GM23338 (cell line): ENCODE results near the gene CDH4.
"Not testable (repeated sequence)": the region's sequence is repeated elsewhere in the genome, so short reads cannot be mapped to it uniquely, and the experiment has no call there.

ENCODE experiments used
- CREB1 ChIP-seq: fragments of 250-450 bp; sonication (Bioruptor Pico); IDR thresholded peaks from 2 replicates; pipeline ENCODE4 v1.5.0; 2020; ENCODE audit warnings: low read depth, mild to moderate bottlenecking, moderate library complexity
- CTCF ChIP-seq, 2 experiments: fragments of 200-600 bp in 1 of 2; sonication (generic) in 1 of 2; conservative IDR thresholded peaks; 2 replicates each; pipeline versions ENCODE4 v1.5.1 to v1.6.1; 2016 to 2017; ENCODE audit warnings: antibody characterized with exemption in 2 of 2, low read depth in 2 of 2, mild to moderate bottlenecking in 2 of 2, moderate library complexity in 1 of 2
- ETS1 ChIP-seq: IDR thresholded peaks from 2 replicates; pipeline ENCODE4 v1.6.1; 2016; ENCODE audit warnings: antibody characterized with exemption
- EZH2 ChIP-seq: fragments of 200-600 bp; sonication (generic); IDR thresholded peaks from one replicate; pipeline ENCODE4 v1.8.0; 2017; ENCODE audit warnings: antibody characterized with exemption, mild to moderate bottlenecking, low read depth; ENCODE audit not compliant: unreplicated experiment
- EZH2phosphoT487 ChIP-seq: fragments of 200-600 bp; sonication (generic); IDR thresholded peaks from one replicate; pipeline ENCODE4 v1.8.1; 2018; ENCODE audit warnings: antibody characterized with exemption; ENCODE audit not compliant: unreplicated experiment
- JUNB ChIP-seq: IDR thresholded peaks from one replicate; pipeline ENCODE4 v1.6.1; 2016; ENCODE audit warnings: antibody characterized with exemption; ENCODE audit not compliant: unreplicated experiment
- NANOG ChIP-seq: IDR thresholded peaks from 2 replicates; pipeline ENCODE4 v1.6.1; 2016; ENCODE audit warnings: antibody characterized with exemption, borderline replicate concordance
- POLR2AphosphoS5 ChIP-seq: IDR thresholded peaks from 2 replicates; pipeline ENCODE4 v1.6.1; 2016; ENCODE audit warnings: antibody characterized with exemption, low read depth
- REST ChIP-seq: IDR thresholded peaks from one replicate; pipeline ENCODE4 v1.6.1; 2018; ENCODE audit warnings: antibody characterized with exemption; ENCODE audit not compliant: unreplicated experiment
- ZNF331 ChIP-seq: fragments of 250-450 bp; sonication (Bioruptor Pico); IDR thresholded peaks from 2 replicates; pipeline ENCODE4 v1.5.0; 2020; ENCODE audit warnings: low read depth, mild to moderate bottlenecking, moderate library complexity
- ZNF462 ChIP-seq: fragments of 250-450 bp; sonication (Bioruptor Pico); IDR thresholded peaks from 2 replicates; pipeline ENCODE4 v1.5.0; 2020; ENCODE audit warnings: mild to moderate bottlenecking, moderate library complexity

GRCh38 chr20:61944967-61945366 lies 692.9 kb downstream of the CDH4 start:
- not testable (repeated sequence) for TF ChIP-seq JUNB; CTCF (conservative IDR thresholded peaks at IDR 0.05; ENCODE audit: low read depth in 2 of 2); EZH2phosphoT487; EZH2; CREB1 (CRISPR knock-in tag); POLR2AphosphoS5; REST; ZNF331 (CRISPR knock-in tag); ETS1; NANOG; ZNF462 (CRISPR knock-in tag)
